KOPT-K1 (cell line): ENCODE measurements around the gene PRRT2.

Experiments used
- H3K27ac ChIP-seq: fragments of 200-600 bp; sonication (generic); 2 replicates; pipeline ENCODE4 v1.5.1; 2016; ENCODE audit warnings: antibody characterized with exemption, mild to moderate bottlenecking, low read depth, low read length; ENCODE audit not compliant: poor library complexity, severe bottlenecking
- H3K36me3 ChIP-seq: fragments of 200-600 bp; sonication (generic); 2 replicates; pipeline ENCODE4 v1.5.1; 2017; ENCODE audit warnings: antibody characterized with exemption, mild to moderate bottlenecking, low read length, moderate library complexity; ENCODE audit not compliant: insufficient read depth
- H3K9me3 ChIP-seq: fragments of 200-600 bp; sonication (generic); 2 replicates; pipeline ENCODE4 v1.5.1; 2017; ENCODE audit warnings: antibody characterized with exemption, low read length, mild to moderate bottlenecking; ENCODE audit not compliant: insufficient read depth, poor library complexity, severe bottlenecking

Gene PRRT2

DNA sequence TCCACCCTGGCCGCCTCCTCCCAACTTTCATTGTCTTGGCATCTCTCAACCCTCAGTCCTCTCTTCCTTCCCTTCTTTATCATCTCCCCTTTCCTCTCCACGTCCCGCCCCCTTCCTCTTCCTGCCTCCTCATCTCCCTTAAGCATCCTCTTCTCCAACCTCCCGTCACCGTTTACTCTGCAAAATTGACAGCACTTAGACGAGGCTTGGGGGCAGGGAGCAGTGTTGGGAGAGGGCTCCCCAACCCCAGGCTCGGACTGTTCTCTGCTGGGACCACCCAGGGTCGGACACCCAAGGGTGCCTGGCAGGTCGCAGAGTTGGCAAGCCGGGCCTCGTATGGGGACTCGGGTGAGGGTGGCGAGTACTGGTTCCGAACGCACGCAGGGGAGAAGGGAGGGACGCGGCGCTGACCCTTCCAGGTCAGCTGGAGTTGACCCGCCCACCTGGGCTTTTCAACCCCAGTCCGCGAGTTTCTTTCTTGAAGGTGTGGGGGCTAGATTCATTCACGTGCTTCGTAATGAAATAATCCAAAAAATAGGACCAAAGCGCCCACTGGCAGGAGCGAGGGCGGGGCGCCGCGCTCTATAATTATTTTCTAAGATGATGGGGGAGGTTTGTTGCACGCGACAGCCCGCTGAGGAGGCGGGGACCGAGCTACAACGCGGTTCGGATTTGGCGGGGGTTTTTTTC, 3.2 kb downstream of the PRRT2 start:
- Histone ChIP-seq H3K9me3 (no peaks in the 10 kb centered on the region), H3K27ac (peak overlapping the region; percentile 91), H3K36me3 (peaks cover 32% of the 10 kb centered on the region)

DNA sequence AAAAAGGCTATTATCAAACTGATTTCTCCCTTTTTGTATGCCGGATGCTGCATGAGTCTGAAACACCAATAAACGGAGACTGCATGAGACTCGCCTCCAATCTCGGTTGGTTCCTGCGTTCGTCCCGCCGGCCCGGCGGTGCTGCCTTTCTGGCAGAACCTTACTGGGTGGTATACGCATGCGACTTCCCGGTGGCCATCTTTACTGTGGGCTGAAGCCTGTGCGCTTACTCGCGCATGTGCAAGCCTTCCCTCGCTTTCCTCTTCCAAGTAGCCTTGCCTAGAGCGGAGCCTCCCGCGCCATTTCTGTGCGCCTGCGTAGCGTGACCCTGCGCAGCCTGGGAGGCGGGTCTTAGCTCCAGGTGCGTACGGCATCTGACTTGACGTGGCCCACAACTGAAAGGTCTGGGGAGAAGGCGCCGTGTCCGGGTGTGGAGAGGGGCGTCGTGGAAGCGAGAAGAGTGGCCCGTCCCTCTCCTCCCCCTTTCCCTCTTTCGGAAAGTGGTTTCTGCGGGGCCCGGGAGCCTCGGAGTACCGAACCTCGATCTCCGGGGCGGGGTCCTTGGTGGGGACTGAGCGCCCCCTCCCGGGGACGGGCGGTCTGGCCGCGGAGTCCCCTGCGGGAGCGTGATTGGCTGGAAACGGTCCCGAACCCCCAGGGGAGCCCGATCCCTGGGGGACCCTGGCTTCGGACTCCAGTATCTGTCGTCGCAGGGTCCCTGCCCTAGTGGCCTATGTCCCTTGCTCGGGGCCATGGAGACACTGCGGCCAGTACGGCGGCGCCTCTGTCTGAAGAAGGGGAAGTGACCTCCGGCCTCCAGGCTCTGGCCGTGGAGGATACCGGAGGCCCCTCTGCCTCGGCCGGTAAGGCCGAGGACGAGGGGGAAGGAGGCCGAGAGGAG, 4.0 kb downstream of the PRRT2 start, which contains the start of gene PAGR1:
TSS of gene PAGR1 (plus strand) at position 360 of the 901 bp plus-strand sequence. CDS start at position 734, 374 bp downstream.
- peak within 1 kb of the TSS; percentile 91 for H3K27ac ChIP-seq
- H3K9me3 ChIP-seq = no peaks in the 10 kb centered on the region
- peaks cover 28% of the 10 kb centered on the region for H3K36me3 ChIP-seq

- peaks cover 36% of the 10 kb centered on the region for H3K36me3 ChIP-seq
- peak overlapping the region; percentile 91 for H3K27ac ChIP-seq
- H3K9me3 ChIP-seq = no peaks in the 10 kb centered on the region
Measured at GRCh38 chr16:29816694-29817441, 4.9 kb downstream of the PRRT2 start.

DNA sequence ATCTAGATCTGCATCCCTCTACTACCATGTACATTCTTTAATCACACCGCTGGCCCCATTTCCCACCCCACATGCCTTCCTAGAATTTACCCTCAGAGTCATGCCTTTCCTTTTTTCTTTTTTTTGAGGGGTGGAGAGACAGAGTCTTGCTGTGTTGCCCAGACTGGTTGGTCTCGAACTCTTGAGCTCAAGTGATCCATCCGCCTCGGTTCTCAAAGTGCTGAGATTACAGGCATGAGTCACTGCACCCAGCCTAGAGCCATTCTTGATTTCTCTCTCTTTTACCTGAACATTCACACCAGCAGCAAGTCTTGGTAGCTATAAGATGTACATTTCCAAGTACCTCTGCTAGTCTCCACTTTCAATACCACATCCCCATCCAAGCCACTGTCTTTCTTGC, 6.1 kb downstream of the PRRT2 start:
- Histone ChIP-seq H3K36me3 (peaks cover 36% of the 10 kb centered on the region), H3K27ac (no peak overlapping the region), H3K9me3 (no peaks in the 10 kb centered on the region)

DNA sequence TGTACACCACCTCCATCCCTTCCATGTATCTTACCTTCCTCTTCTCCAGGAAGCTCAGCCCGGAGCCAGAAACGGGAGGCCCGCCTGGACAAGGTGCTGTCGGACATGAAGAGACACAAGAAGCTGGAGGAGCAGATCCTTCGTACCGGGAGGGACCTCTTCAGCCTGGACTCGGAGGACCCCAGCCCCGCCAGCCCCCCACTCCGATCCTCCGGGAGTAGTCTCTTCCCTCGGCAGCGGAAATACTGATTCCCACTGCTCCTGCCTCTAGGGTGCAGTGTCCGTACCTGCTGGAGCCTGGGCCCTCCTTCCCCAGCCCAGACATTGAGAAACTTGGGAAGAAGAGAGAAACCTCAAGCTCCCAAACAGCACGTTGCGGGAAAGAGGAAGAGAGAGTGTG, 7.5 kb downstream of the PRRT2 start:
- Histone ChIP-seq H3K36me3 (peaks cover 36% of the 10 kb centered on the region), H3K9me3 (no peaks in the 10 kb centered on the region), H3K27ac (peak overlapping the region; percentile 61)

- H3K9me3 ChIP-seq = no peaks in the 10 kb centered on the region
- H3K36me3 ChIP-seq = peaks cover 36% of the 10 kb centered on the region
- peak within 1 kb of the TSS; percentile 61 for H3K27ac ChIP-seq
Measured at GRCh38 chr16:29820271-29820701, 8.3 kb downstream of the PRRT2 start, which contains the start of gene MVP. MVP (plus strand) TSS chr16:29820462; CDS start chr16:29830550, 10,088 bp downstream.

- H3K36me3 ChIP-seq = peaks cover 36% of the 10 kb centered on the region
- H3K9me3 ChIP-seq = no peaks in the 10 kb centered on the region
- peak overlapping the region; percentile 61 for H3K27ac ChIP-seq
Measured at GRCh38 chr16:29820730-29821642, 9.0 kb downstream of the PRRT2 start.

- Histone ChIP-seq H3K9me3 (no peaks in the 10 kb centered on the region), H3K36me3 (peaks cover 36% of the 10 kb centered on the region), H3K27ac (no peak overlapping the region)
Measured at GRCh38 chr16:29821643-29822115, 9.7 kb downstream of the PRRT2 start.

DNA sequence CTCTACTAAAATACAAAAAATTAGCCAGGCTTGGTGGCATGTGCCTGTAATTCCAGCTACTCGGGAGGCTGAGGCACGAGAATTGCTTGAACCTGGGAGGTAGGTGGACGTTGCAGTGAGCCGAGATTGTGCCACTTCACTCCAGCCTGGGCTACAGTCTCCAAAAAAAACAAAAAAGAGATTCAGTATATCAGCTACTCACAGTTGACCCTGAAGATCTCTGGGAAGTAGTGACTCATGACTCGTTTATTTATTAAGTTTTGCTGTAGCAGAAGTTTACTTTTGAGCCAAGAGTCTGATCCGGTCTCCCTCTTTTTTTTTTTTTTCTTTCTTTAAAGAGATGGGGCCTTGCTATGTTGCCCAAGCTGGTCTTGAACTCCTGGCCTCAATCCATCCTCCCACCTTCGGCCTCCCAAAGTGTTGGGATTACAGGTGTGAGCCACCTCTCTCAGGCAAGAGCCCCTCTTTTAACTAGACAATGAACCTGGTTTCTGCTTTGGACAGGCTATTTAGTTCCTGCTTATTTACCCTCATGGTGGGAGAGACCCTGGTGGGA, 12.7 kb downstream of the PRRT2 start:
- Histone ChIP-seq H3K27ac (peak overlapping the region; percentile 26), H3K9me3 (no peaks in the 10 kb centered on the region), H3K36me3 (peaks cover 17% of the 10 kb centered on the region)

DNA sequence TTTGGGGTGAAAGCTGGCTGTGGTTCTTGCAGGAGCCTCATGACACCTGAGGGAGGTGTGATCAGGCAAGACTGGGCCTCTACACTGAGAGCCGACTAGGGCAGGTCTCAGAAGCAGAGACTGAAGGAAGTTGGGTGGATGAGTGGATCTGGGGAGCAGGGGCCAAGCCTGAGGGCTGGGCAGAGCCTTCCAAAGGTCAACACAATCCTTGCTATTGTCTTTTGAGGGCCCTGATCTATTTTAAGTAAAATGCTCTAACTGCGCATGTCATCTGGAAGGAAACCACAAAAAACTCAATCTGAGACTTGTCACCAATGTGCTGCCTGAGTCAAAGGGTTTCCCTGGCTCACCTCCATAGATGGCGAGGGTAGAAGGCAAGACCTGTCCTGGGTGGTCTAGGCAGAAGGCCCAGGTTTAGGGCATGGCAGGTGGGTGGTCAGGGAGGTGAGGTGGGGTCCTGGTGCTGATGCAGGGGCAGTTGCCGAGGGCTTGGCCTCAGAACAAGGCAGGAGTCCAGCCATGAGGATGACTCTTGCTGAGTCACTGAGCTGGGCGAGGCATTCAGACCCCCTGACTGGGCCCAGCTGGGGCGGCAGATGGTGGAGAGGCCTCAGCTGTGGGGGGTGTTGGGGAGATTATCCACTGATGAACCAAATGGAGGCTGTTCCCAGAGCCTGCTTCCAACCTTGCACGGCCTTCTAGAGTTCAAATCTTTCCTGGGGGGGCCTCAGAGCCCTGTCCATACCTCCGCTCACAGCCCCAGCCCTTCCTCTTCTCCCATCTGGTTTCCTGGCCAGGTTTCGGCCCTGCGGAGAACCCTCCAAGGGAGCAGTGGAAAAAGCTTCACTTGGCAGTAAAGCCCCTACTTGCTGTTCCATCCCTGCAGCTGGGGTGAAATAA, 13.4 kb downstream of the PRRT2 start:
- peak overlapping the region; percentile 26 for H3K27ac ChIP-seq
- H3K9me3 ChIP-seq = no peaks in the 10 kb centered on the region
- peaks cover 13% of the 10 kb centered on the region; the same call in 1 of the 2 replicates for H3K36me3 ChIP-seq

GRCh38 chr16:29826342-29826695, 14.3 kb downstream of the PRRT2 start:
- Histone ChIP-seq H3K9me3 (no peaks in the 10 kb centered on the region), H3K36me3 (peaks cover 6% of the 10 kb centered on the region; the same call in 1 of the 2 replicates), H3K27ac (peak overlapping the region; percentile 26)

- Histone ChIP-seq H3K36me3 (no peaks in the 10 kb centered on the region), H3K27ac (no peak overlapping the region), H3K9me3 (no peaks in the 10 kb centered on the region)
Measured at GRCh38 chr16:29830774-29831173, 18.8 kb downstream of the PRRT2 start.

- no peaks in the 10 kb centered on the region for H3K9me3 ChIP-seq
- H3K36me3 ChIP-seq = no peaks in the 10 kb centered on the region
- no peak overlapping the region for H3K27ac ChIP-seq
Measured at GRCh38 chr16:29831490-29831889, 19.5 kb downstream of the PRRT2 start.
